HepG2 (cell line): ENCODE measurements around the gene MAPK11. TPM values are rescaled to one million over a fixed set of nuclear protein-coding genes. Genes with fewer than 3 reads are reported as not detected.

Source experiments
- ATAC-seq: fragments of 200-7000 bp; cut with Tn5 transposase; 3 replicates; pipeline ENCODE4 v1.9.1; 2020; ENCODE audit warnings: mild to moderate bottlenecking, moderate library complexity
- BruUV-seq: library from RNA; stranded (reverse); fragments of 400-500 nt; replicated peaks from 2 replicates; lab custom pipeline; 2021; lab: Mats Ljungman, UMichigan
- CTCF ChIA-PET: fragments of 300-600 bp; formaldehyde crosslinking; extraction: SDS; loops from one replicate; lab custom pipeline; 2021; ENCODE audit warnings: low total read pairs, inconsistent platforms, low intra/inter-chr PET ratio; lab: Yijun Ruan, JAX
- POLR2A ChIA-PET: fragments of 350-600 bp; sonication (Branson Sonifier 250); formaldehyde crosslinking; loops from one replicate; lab custom pipeline; 2020; ENCODE audit warnings: antibody characterized with exemption, inconsistent platforms; lab: Yijun Ruan, JAX
- DNase-seq: peaks from one replicate; pipeline ENCODE4 v3.0.0-alpha.2; 2015; ENCODE audit warnings: low spot score
- FAIRE-seq: peaks from 3 replicates; lab custom pipeline; 2011; peaks lifted over from hg19 to GRCh38; lab: Jason Lieb, UNC
- H2AFZ ChIP-seq: one replicate; pipeline ENCODE4 v1.6.1; 2011; ENCODE audit warnings: low read length, inconsistent platforms
- H3K27ac ChIP-seq: fragments of 300-600 bp; 3 replicates; pipeline ENCODE4 v1.8.0; 2011; ENCODE audit warnings: mixed run types, mild to moderate bottlenecking, mixed read lengths, low read length, inconsistent platforms; ENCODE audit not compliant: insufficient read depth; ENCODE audit errors: extremely low read length
- H3K27me3 ChIP-seq, 2 experiments: fragments of 200-600 bp in 1 of 2; 2 replicates in 1 of 2; 3 replicates in 1 of 2; pipeline versions ENCODE4 v1.6.0 to v1.8.0; 2011; ENCODE audit warnings: low read length in 2 of 2, mild to moderate bottlenecking in 2 of 2, moderate library complexity in 2 of 2, inconsistent platforms in 1 of 2; ENCODE audit not compliant: insufficient read depth in 2 of 2, control insufficient read depth in 1 of 2
- H3K36me3 ChIP-seq, 2 experiments: fragments of 200-600 bp in 1 of 2; replicated peaks in 1 of 2; 2 replicates in 1 of 2; 3 replicates in 1 of 2; pipeline versions ENCODE4 v1.5.1 to v1.8.0; 2011; ENCODE audit warnings: low read length in 2 of 2, inconsistent platforms in 1 of 2; ENCODE audit not compliant: insufficient read depth in 2 of 2, control insufficient read depth in 1 of 2
- H3K4me1 ChIP-seq: 2 replicates; pipeline ENCODE4 v1.5.1; 2012; ENCODE audit warnings: low read length, inconsistent platforms; ENCODE audit not compliant: insufficient read depth
- H3K4me2 ChIP-seq: 2 replicates; pipeline ENCODE4 v1.6.0; 2011; ENCODE audit warnings: low read depth, low read length, inconsistent platforms
- H3K4me3 ChIP-seq, 3 experiments: fragments of 200-600 bp in 1 of 3; sonication (generic), shearing (Covaris generic) in 1 of 3; replicated peaks in 1 of 3; 2 replicates each; pipeline ENCODE4 v1.5.1; 2011 to 2016; ENCODE audit warnings: low read length in 3 of 3, inconsistent platforms in 2 of 3, low read depth in 2 of 3, mild to moderate bottlenecking in 2 of 3, control low read depth in 1 of 3, mixed read lengths in 1 of 3; ENCODE audit not compliant: insufficient read depth in 1 of 3
- H3K79me2 ChIP-seq: one replicate; pipeline ENCODE4 v1.6.1; 2011; ENCODE audit warnings: low read length, inconsistent platforms; ENCODE audit not compliant: insufficient read depth
- H3K9ac ChIP-seq: 2 replicates; pipeline ENCODE4 v1.6.0; 2011; ENCODE audit warnings: mild to moderate bottlenecking, low read depth, low read length, inconsistent platforms; ENCODE audit not compliant: insufficient read depth
- H3K9me3 ChIP-seq: 2 replicates; pipeline ENCODE4 v1.5.1; 2012; ENCODE audit warnings: mild to moderate bottlenecking, low read length
- H4K20me1 ChIP-seq: 2 replicates; pipeline ENCODE4 v1.6.0; 2011; ENCODE audit warnings: inconsistent platforms, mild to moderate bottlenecking, low read length, moderate library complexity; ENCODE audit not compliant: insufficient read depth
- DRAP1 ChIP-seq: IDR thresholded peaks from 2 replicates; pipeline ENCODE4 v1.6.1; 2016; ENCODE audit warnings: missing genetic modification reagents, missing compliant biosample characterization
- ETV5 ChIP-seq: IDR thresholded peaks from 2 replicates; pipeline ENCODE4 v1.6.1; 2018; ENCODE audit warnings: missing biosample characterization, missing genetic modification reagents, inconsistent platforms, borderline replicate concordance
- GRHL1 ChIP-seq: sonication (generic); formaldehyde crosslinking; conservative IDR thresholded peaks from 2 replicates; pipeline ENCODE4 v1.8.0; 2022; ENCODE audit warnings: missing genetic modification reagents
- KDM1A ChIP-seq: IDR thresholded peaks from 2 replicates; pipeline ENCODE4 v1.6.1; 2016; ENCODE audit warnings: missing compliant biosample characterization
- RELA ChIP-seq: sonication (generic); formaldehyde crosslinking; IDR thresholded peaks from 2 replicates; pipeline ENCODE4 v1.4.0; 2020; ENCODE audit warnings: missing genetic modification reagents
- RNF2 ChIP-seq: fragments of 450-650 bp; conservative IDR thresholded peaks from 2 replicates; pipeline ENCODE4 v1.6.1; 2016; ENCODE audit warnings: low read depth
- SCMH1 ChIP-seq: sonication (generic); formaldehyde crosslinking; IDR thresholded peaks from 2 replicates; pipeline ENCODE4 v1.9.0; 2021; ENCODE audit warnings: missing genetic modification reagents, mild to moderate bottlenecking, borderline replicate concordance
- SIX4 ChIP-seq: sonication (generic); formaldehyde crosslinking; IDR thresholded peaks from 2 replicates; pipeline ENCODE4 v1.4.0; 2020; ENCODE audit warnings: missing genetic modification reagents
- ZNF121 ChIP-seq: sonication (generic); formaldehyde crosslinking; IDR thresholded peaks from 2 replicates; pipeline ENCODE4 v1.5.0; 2020; ENCODE audit warnings: mild to moderate bottlenecking, missing genetic modification reagents
- ZNF574 ChIP-seq: sonication (generic); formaldehyde crosslinking; IDR thresholded peaks from 2 replicates; pipeline ENCODE4 v1.4.0; 2020; ENCODE audit warnings: missing genetic modification reagents
- ZNF800 ChIP-seq: sonication (generic); formaldehyde crosslinking; IDR thresholded peaks from 2 replicates; pipeline ENCODE4 v1.4.0; 2020; ENCODE audit warnings: missing genetic modification reagents
- WGBS: methylation state at CpG from one replicate; pipeline ENCODE4 v1.1.6; 2017; ENCODE audit warnings: low lambda C conversion rate; 5-methylcytosine and 5-hydroxymethylcytosine counted together
- in situ Hi-C: cut with HindIII; loops from 2 replicates; pipeline ENCODE4 v1.10.0; 2017; ENCODE audit warnings: low pct_unique_long_range_greater_than_20kb; ENCODE audit not compliant: extremely low pct_ligation_motif_present
- intact Hi-C: fragments of 100-400 bp; cut with micrococcal nuclease; formaldehyde crosslinking; loops from one replicate; pipeline ENCODE4 v1.10.0; 2022; ENCODE audit not compliant: unreplicated experiment
- polyA plus RNA-seq, 8 experiments: library from polyadenylated mRNA; depleted of rRNA in 3 of 8; stranded (reverse) in 7 of 8; unstranded in 1 of 8; fragments of >200 nt; fragmentation: Illumina TruSeq in 4 of 8; extraction: Trizol in 4 of 8; gene quantifications; 2 replicates each; pipeline versions ENCODE4 v1.2.1 to v1.2.3, GENCODE V29; 2011 to 2016; ENCODE audit warnings: low read depth in 4 of 8, missing spikeins in 1 of 8, mixed read lengths in 1 of 8; ENCODE audit not compliant: insufficient read depth in 1 of 8
- total RNA-seq, 5 experiments: library from RNA; depleted of rRNA; stranded (reverse); fragments of >200 nt; fragmentation: Illumina TruSeq; extraction: Trizol; gene quantifications; 2 replicates each; pipeline ENCODE4 v1.2.3, GENCODE V29; 2016; ENCODE audit warnings: low read depth in 1 of 5

Gene MAPK11
- total and polyA plus RNA-seq, 2 of the 13 experiments (the other 11 are each of a cell fraction or from before 2014, with no cell fraction given), result 0.15 to 0.17 TPM

GRCh38 chr22:50226875-50227165 is 43.4 kb downstream of the MAPK11 start:
- Histone ChIP-seq H3K27ac (no peak overlapping the region), H3K4me1 (peaks cover 11% of the 10 kb centered on the region), H2AFZ (no peak overlapping the region), H3K36me3 (peaks cover 17 to 34% of the 10 kb centered on the region in 2 experiments; a peak in 4 of 5 replicates), H3K4me3 (no peak overlapping the region), H3K27me3 (no peaks in the 10 kb centered on the region), H3K9ac (no peak overlapping the region), H3K79me2 (no peaks in the 10 kb centered on the region), H3K4me2 (no peak overlapping the region)
- DNase-seq, result no peak
- 100% methylated on average over 7 of the region's 18 CpGs for WGBS
- no peak for FAIRE-seq
- ATAC-seq, result no peak
- ChIA-PET POLR2A (no interaction called here), CTCF (no interaction called here)
- no TSS peak for BruUV-seq
- in situ Hi-C loops, result no loop called here
- no peak for TF ChIP-seq SCMH1
- no peak for TF ChIP-seq SIX4
- TF ChIP-seq, all 625 proteins: peak for 0
- intact Hi-C loops, result no loop called here
- Histone ChIP-seq H3K9me3 (no peaks in the 10 kb centered on the region), H4K20me1 (no peaks in the 10 kb centered on the region)

- no peak overlapping the region for H2AFZ ChIP-seq
- DNase-seq (no peak), FAIRE-seq (no peak), ATAC-seq (no peak)
- in situ Hi-C loops (no loop called here), intact Hi-C loops (no loop called here)
- peaks cover 17 to 39% of the 10 kb centered on the region in 2 experiments; a peak in 4 of 5 replicates for H3K36me3 ChIP-seq
- BruUV-seq, result no TSS peak
- no peak overlapping the region for H3K27ac ChIP-seq
- H3K27me3 ChIP-seq, result no peaks in the 10 kb centered on the region
- H3K79me2 ChIP-seq, result no peaks in the 10 kb centered on the region
- no peak overlapping the region for H3K4me3 ChIP-seq
- no peak overlapping the region for H3K4me2 ChIP-seq
- H3K4me1 ChIP-seq, result peaks cover 11% of the 10 kb centered on the region
- no peaks in the 10 kb centered on the region for H4K20me1 ChIP-seq
- POLR2A ChIA-PET, result no interaction called here
- CTCF ChIA-PET, result no interaction called here
- 97% methylated on average over 15 of the region's 31 CpGs for WGBS
- no peaks in the 10 kb centered on the region for H3K9me3 ChIP-seq
- no peak overlapping the region for H3K9ac ChIP-seq
- TF ChIP-seq GRHL1 (CRISPR knock-in tag), result no peak
- no peak for TF ChIP-seq RELA (CRISPR knock-in tag)
- no peak for TF ChIP-seq ETV5 (CRISPR knock-in tag)
- no peak for TF ChIP-seq ZNF800 (CRISPR knock-in tag)
- no peak for TF ChIP-seq ZNF574 (CRISPR knock-in tag)
- no peak for TF ChIP-seq ZNF121 (CRISPR knock-in tag)
- no peak for TF ChIP-seq KDM1A (CRISPR knock-in tag)
- TF ChIP-seq DRAP1, result no peak
- TF ChIP-seq RNF2, result no peak
Measured at GRCh38 chr22:50226063-50226874, 43.9 kb downstream of the MAPK11 start.
